Skeletal muscle tissue (tissue), 4 donors: ENCODE data around the gene RBMS3. TPM values are rescaled to one million over a fixed set of nuclear protein-coding genes. Genes with fewer than 3 reads are reported as not detected.

Source experiments
- H3K27ac ChIP-seq: one replicate; pipeline ENCODE4 v1.7.0; 2013; ENCODE audit warnings: mild to moderate bottlenecking, low read depth, low read length, inconsistent platforms
- H3K27me3 ChIP-seq, 3 donors: one replicate each; pipeline ENCODE4 v1.7.0; 2013; ENCODE audit warnings: low read length in 3 of 3; ENCODE audit not compliant: control insufficient read depth in 3 of 3, insufficient read depth in 3 of 3
- H3K36me3 ChIP-seq, 3 donors: one replicate each; pipeline ENCODE4 v1.7.0; 2013; ENCODE audit warnings: low read length in 3 of 3; ENCODE audit not compliant: control insufficient read depth in 3 of 3, insufficient read depth in 3 of 3
- H3K4me1 ChIP-seq, 3 donors: one replicate each; pipeline ENCODE4 v1.7.0; 2013; ENCODE audit warnings: low read length in 3 of 3, mild to moderate bottlenecking in 3 of 3; ENCODE audit not compliant: control insufficient read depth in 3 of 3, insufficient read depth in 3 of 3
- H3K4me3 ChIP-seq, 3 donors: one replicate each; pipeline ENCODE4 v1.7.0; 2013; ENCODE audit warnings: low read length in 3 of 3
- H3K9ac ChIP-seq, 3 donors: one replicate each; pipeline ENCODE4 v1.7.0; 2013; ENCODE audit warnings: low read length in 3 of 3, mild to moderate bottlenecking in 3 of 3, moderate library complexity in 2 of 3, low read depth in 1 of 3
- H3K9me3 ChIP-seq, 3 donors: one replicate each; pipeline ENCODE4 v1.7.0; 2013; ENCODE audit warnings: low read length in 3 of 3; ENCODE audit not compliant: control insufficient read depth in 3 of 3
- total RNA-seq: library from RNA; depleted of rRNA; stranded (reverse); fragments of >200 nt; gene quantifications from one replicate; pipeline ENCODE4 v1.2.3, GENCODE V29; 2014
- donor health status: Osteomylitis.

Gene RBMS3
- total RNA-seq, 1 donor from 2014 or later: 79.9 TPM

- no peak overlapping the region for H3K9ac ChIP-seq
- no peak overlapping the region for H3K4me3 ChIP-seq
- H3K36me3 ChIP-seq: no peaks in the 10 kb centered on the region
- H3K27ac ChIP-seq: no peak overlapping the region
- H3K9me3 ChIP-seq: no peaks in the 10 kb centered on the region
- no peaks in the 10 kb centered on the region for H3K27me3 ChIP-seq
- H3K4me1 ChIP-seq: no peaks in the 10 kb centered on the region
Measured at GRCh38 chr3:29619676-29620075, 338.8 kb downstream of the RBMS3 start.

GRCh38 chr3:29627136-29628117 is 346.6 kb downstream of the RBMS3 start:
- no peaks in the 10 kb centered on the region for H3K9me3 ChIP-seq
- H3K36me3 ChIP-seq: no peaks in the 10 kb centered on the region

GRCh38 chr3:29628795-29629194 is 347.9 kb downstream of the RBMS3 start:
- Histone ChIP-seq H3K27ac (no peak overlapping the region), H3K27me3 (no peaks in the 10 kb centered on the region), H3K4me3 (no peak overlapping the region), H3K9ac (no peak overlapping the region), H3K4me1 (no peaks in the 10 kb centered on the region), H3K36me3 (no peaks in the 10 kb centered on the region), H3K9me3 (no peaks in the 10 kb centered on the region)

More at GRCh38 chr3:29627136-29628117, 346.6 kb downstream of the RBMS3 start:
- Histone ChIP-seq H3K9ac (no peak overlapping the region), H3K4me1 (no peaks in the 10 kb centered on the region), H3K4me3 (no peak overlapping the region), H3K27me3 (no peaks in the 10 kb centered on the region), H3K27ac (no peak overlapping the region)

GRCh38 chr3:29635888-29636287 is 355.0 kb downstream of the RBMS3 start:
- peaks cover 3 to 14% (median 14%) of the 10 kb centered on the region in 3 donors for H3K4me1 ChIP-seq

GRCh38 chr3:29637068-29637467 is 356.2 kb downstream of the RBMS3 start:
- no peak overlapping the region for H3K4me3 ChIP-seq
- H3K4me1 ChIP-seq: peaks cover 3 to 14% (median 14%) of the 10 kb centered on the region in 3 donors
- no peak overlapping the region for H3K27ac ChIP-seq
- no peak overlapping the region for H3K9ac ChIP-seq
- H3K36me3 ChIP-seq: no peaks in the 10 kb centered on the region
- H3K27me3 ChIP-seq: no peaks in the 10 kb centered on the region
- H3K9me3 ChIP-seq: peaks cover 0 to 3% (median 0%) of the 10 kb centered on the region in 3 donors

More at GRCh38 chr3:29635888-29636287, 355.0 kb downstream of the RBMS3 start:
- Histone ChIP-seq H3K4me3 (no peak overlapping the region), H3K9me3 (peaks cover 0 to 3% (median 0%) of the 10 kb centered on the region in 3 donors), H3K9ac (no peak overlapping the region), H3K27ac (no peak overlapping the region), H3K27me3 (no peaks in the 10 kb centered on the region), H3K36me3 (no peaks in the 10 kb centered on the region)

- Histone ChIP-seq H3K36me3 (no peaks in the 10 kb centered on the region), H3K9me3 (peaks cover 0 to 3% (median 0%) of the 10 kb centered on the region in 3 donors), H3K4me1 (peaks cover 10 to 24% (median 19%) of the 10 kb centered on the region in 3 donors), H3K9ac (no peak overlapping the region), H3K27me3 (no peaks in the 10 kb centered on the region), H3K27ac (no peak overlapping the region), H3K4me3 (no peak overlapping the region)
Measured at GRCh38 chr3:29639578-29640290, 358.9 kb downstream of the RBMS3 start.

GRCh38 chr3:29642393-29643033 is 361.6 kb downstream of the RBMS3 start:
- Histone ChIP-seq H3K9me3 (no peaks in the 10 kb centered on the region), H3K27ac (peak overlapping the region; percentile 90), H3K36me3 (no peaks in the 10 kb centered on the region), H3K4me3 (peak overlapping the region; percentile 30 to 45 (median 42)), H3K4me1 (peaks cover 7 to 15% (median 15%) of the 10 kb centered on the region in 3 donors), H3K27me3 (no peaks in the 10 kb centered on the region), H3K9ac (peak overlapping the region; percentile 65 to 73 (median 68))

- H3K27ac ChIP-seq: peak overlapping the region; percentile 90
Measured at GRCh38 chr3:29643034-29643425, 362.2 kb downstream of the RBMS3 start.

GRCh38 chr3:29644261-29644660 is 363.4 kb downstream of the RBMS3 start:
- Histone ChIP-seq H3K9me3 (no peaks in the 10 kb centered on the region), H3K4me1 (peaks cover 7 to 15% (median 15%) of the 10 kb centered on the region in 3 donors), H3K4me3 (no peak overlapping the region), H3K27me3 (no peaks in the 10 kb centered on the region), H3K27ac (peak overlapping the region; percentile 90), H3K36me3 (no peaks in the 10 kb centered on the region), H3K9ac (no peak overlapping the region)

More at GRCh38 chr3:29643034-29643425, 362.2 kb downstream of the RBMS3 start:
- no peaks in the 10 kb centered on the region for H3K36me3 ChIP-seq
- H3K9ac ChIP-seq: peak overlapping the region in 2 of 3 donors; percentile 62 to 68
- peak overlapping the region in 1 of 3 donors; percentile 6 for H3K4me3 ChIP-seq
- no peaks in the 10 kb centered on the region for H3K27me3 ChIP-seq
- H3K4me1 ChIP-seq: peaks cover 7 to 15% (median 15%) of the 10 kb centered on the region in 3 donors
- no peaks in the 10 kb centered on the region for H3K9me3 ChIP-seq
